H1 (cell line): ENCODE measurements around the gene NEURL1B. TPM values are rescaled to one million over a fixed set of nuclear protein-coding genes. Genes with fewer than 3 reads are reported as not detected.

Source experiments
- CTCF ChIA-PET: fragments of 300-600 bp; sonication (Branson Sonifier 250); formaldehyde crosslinking; loops from one replicate; lab custom pipeline; 2021; ENCODE audit not compliant: partially characterized antibody; lab: Charles Lee
- POLR2A ChIA-PET: fragments of 300-600 bp; sonication (Branson Sonifier 250); formaldehyde crosslinking; loops from one replicate; lab custom pipeline; 2021; ENCODE audit warnings: inconsistent platforms; ENCODE audit not compliant: partially characterized antibody; lab: Charles Lee
- DNase-seq, 2 experiments: peaks; one replicate each; pipeline versions ENCODE4 v3.0.0 to v3.0.0-alpha.2; 2010 to 2022; ENCODE audit warnings: low spot score in 2 of 2, low read depth in 1 of 2, mixed read lengths in 1 of 2
- FAIRE-seq: peaks from 2 replicates; lab custom pipeline; 2011; peaks lifted over from hg19 to GRCh38; lab: Jason Lieb, UNC
- H2AFZ ChIP-seq: 2 replicates; pipeline ENCODE4 v1.8.1; 2012; ENCODE audit warnings: low read length, inconsistent platforms
- H2AK5ac ChIP-seq: 2 replicates; pipeline ENCODE4 v1.6.1; 2013; ENCODE audit warnings: low read depth, low read length
- H2BK120ac ChIP-seq: replicated peaks from 2 replicates; pipeline ENCODE3; 2013; ENCODE audit warnings: low read depth, low read length, inconsistent platforms
- H2BK12ac ChIP-seq: 2 replicates; pipeline ENCODE4 v1.6.1; 2013; ENCODE audit warnings: low read depth, low read length
- H2BK15ac ChIP-seq: 2 replicates; pipeline ENCODE4 v1.6.1; 2013; ENCODE audit warnings: low read length
- H2BK20ac ChIP-seq: 2 replicates; pipeline ENCODE4 v1.6.1; 2013; ENCODE audit warnings: low read length
- H2BK5ac ChIP-seq: 2 replicates; pipeline ENCODE4 v1.6.1; 2013; ENCODE audit warnings: low read depth, low read length
- H3K14ac ChIP-seq: 2 replicates; pipeline ENCODE4 v1.6.1; 2013; ENCODE audit warnings: inconsistent platforms; ENCODE audit not compliant: insufficient read length
- H3K18ac ChIP-seq: 2 replicates; pipeline ENCODE4 v1.6.1; 2013; ENCODE audit warnings: low read length; ENCODE audit errors: extremely low read depth
- H3K23ac ChIP-seq: 2 replicates; pipeline ENCODE4 v1.6.1; 2013; ENCODE audit warnings: inconsistent platforms; ENCODE audit not compliant: insufficient read length
- H3K23me2 ChIP-seq: 2 replicates; pipeline ENCODE4 v1.6.1; 2013; ENCODE audit warnings: low read depth, low read length
- H3K27ac ChIP-seq: 2 replicates; pipeline ENCODE4 v1.6.1; 2011; ENCODE audit warnings: low read depth, low read length, inconsistent platforms
- H3K27me3 ChIP-seq, 4 experiments: replicated peaks in 1 of 4; 1 replicate in 1 of 4; 2 replicates in 3 of 4; pipeline versions ENCODE4 v1.6.1 to v1.8.1; 2011 to 2013; ENCODE audit warnings: low read length in 3 of 4, mild to moderate bottlenecking in 3 of 4, inconsistent platforms in 2 of 4, mixed read lengths in 2 of 4, moderate library complexity in 1 of 4; ENCODE audit not compliant: control insufficient read depth in 3 of 4, insufficient read depth in 3 of 4; ENCODE audit errors: extremely low read depth in 1 of 4
- H3K36me3 ChIP-seq, 4 experiments: 2 replicates each; pipeline versions ENCODE4 v1.6.1 to v1.8.1; 2011 to 2013; ENCODE audit warnings: mild to moderate bottlenecking in 4 of 4, low read length in 3 of 4, moderate library complexity in 2 of 4, control low read depth in 1 of 4, inconsistent platforms in 1 of 4; ENCODE audit not compliant: insufficient read depth in 4 of 4, control insufficient read depth in 2 of 4
- H3K4ac ChIP-seq: replicated peaks from 2 replicates; pipeline ENCODE3; 2013; ENCODE audit warnings: low read length, low read depth, mixed read lengths, inconsistent platforms; ENCODE audit not compliant: insufficient read length
- H3K4me1 ChIP-seq, 4 experiments: replicated peaks in 1 of 4; 1 replicate in 1 of 4; 2 replicates in 3 of 4; pipeline versions ENCODE4 v1.6.1 to v1.8.1; 2011 to 2013; ENCODE audit warnings: low read length in 3 of 4, inconsistent platforms in 2 of 4, mixed read lengths in 1 of 4; ENCODE audit not compliant: insufficient read depth in 4 of 4, control insufficient read depth in 3 of 4
- H3K4me2 ChIP-seq, 2 experiments: 2 replicates each; pipeline versions ENCODE4 v1.6.1 to v1.8.1; 2011 to 2013; ENCODE audit warnings: low read depth in 2 of 2, low read length in 2 of 2, control low read depth in 1 of 2, inconsistent platforms in 1 of 2, mild to moderate bottlenecking in 1 of 2; ENCODE audit not compliant: insufficient read depth in 1 of 2
- H3K4me3 ChIP-seq, 4 experiments: fragments of 200-600, 300-600 bp in 1 of 4; sonication (generic), shearing (Covaris generic), sonication (Bioruptor Twin) in 1 of 4; 2 replicates each; pipeline versions ENCODE4 v1.5.1 to v1.8.1; 2011 to 2016; ENCODE audit warnings: low read length in 4 of 4, low read depth in 3 of 4, control low read depth in 2 of 4, inconsistent platforms in 2 of 4, mild to moderate bottlenecking in 2 of 4, mixed read lengths in 1 of 4, moderate library complexity in 1 of 4; ENCODE audit not compliant: insufficient read depth in 2 of 4; ENCODE audit errors: extremely low read depth in 1 of 4
- H3K56ac ChIP-seq: replicated peaks from 2 replicates; pipeline ENCODE3; 2013; ENCODE audit warnings: low read depth, mild to moderate bottlenecking, mixed read lengths, low read length, inconsistent platforms; ENCODE audit not compliant: insufficient read length
- H3K79me1 ChIP-seq: 2 replicates; pipeline ENCODE4 v1.6.1; 2013; ENCODE audit warnings: low read depth, low read length, control low read depth
- H3K79me2 ChIP-seq, 2 experiments: 2 replicates each; pipeline versions ENCODE4 v1.6.1 to v1.8.1; 2012 to 2013; ENCODE audit warnings: low read length in 2 of 2, mild to moderate bottlenecking in 2 of 2, inconsistent platforms in 1 of 2; ENCODE audit not compliant: insufficient read depth in 2 of 2, control insufficient read depth in 1 of 2
- H3K9ac ChIP-seq, 4 experiments: replicated peaks in 1 of 4; 1 replicate in 1 of 4; 2 replicates in 3 of 4; pipeline versions ENCODE4 v1.6.1 to v1.8.1; 2011 to 2013; ENCODE audit warnings: low read depth in 3 of 4, low read length in 3 of 4, control low read depth in 2 of 4, mild to moderate bottlenecking in 2 of 4, moderate library complexity in 2 of 4, inconsistent platforms in 1 of 4; ENCODE audit errors: extremely low read depth in 1 of 4
- H3K9me3 ChIP-seq, 2 experiments: 2 replicates each; pipeline versions ENCODE4 v1.6.1 to v1.8.1; 2012 to 2013; ENCODE audit warnings: mild to moderate bottlenecking in 2 of 2, moderate library complexity in 2 of 2, control low read depth in 1 of 2, inconsistent platforms in 1 of 2, low read depth in 1 of 2, low read length in 1 of 2, mixed read lengths in 1 of 2; ENCODE audit not compliant: insufficient read depth in 2 of 2
- H4K20me1 ChIP-seq, 2 experiments: replicated peaks in 1 of 2; 2 replicates each; pipeline versions ENCODE3 to v1.8.1; 2011 to 2013; ENCODE audit warnings: inconsistent platforms in 2 of 2, low read length in 2 of 2, mild to moderate bottlenecking in 1 of 2; ENCODE audit not compliant: insufficient read depth in 2 of 2, control insufficient read depth in 1 of 2
- H4K5ac ChIP-seq: 2 replicates; pipeline ENCODE4 v1.6.1; 2013; ENCODE audit warnings: low read length, low read depth, mixed read lengths, inconsistent platforms; ENCODE audit not compliant: insufficient read length
- H4K8ac ChIP-seq: 2 replicates; pipeline ENCODE4 v1.8.0; 2013; ENCODE audit warnings: mild to moderate bottlenecking, moderate library complexity, low read length, inconsistent platforms; ENCODE audit not compliant: insufficient read depth; ENCODE audit errors: extremely low read depth
- H4K91ac ChIP-seq: replicated peaks from 2 replicates; pipeline ENCODE3; 2013; ENCODE audit warnings: low read length, mixed read lengths, inconsistent platforms; ENCODE audit not compliant: insufficient read length
- ASH2L ChIP-seq: fragments of 200-600, 300-600 bp; sonication (generic); IDR thresholded peaks from one replicate; pipeline ENCODE4 v1.7.1; 2017; ENCODE audit warnings: low read length
- CHD2 ChIP-seq: IDR thresholded peaks from 2 replicates; pipeline ENCODE4 v1.6.1; 2012; ENCODE audit warnings: low read length, improper control_type of control experiment
- CREB1 ChIP-seq: IDR thresholded peaks from 2 replicates; pipeline ENCODE4 v1.6.1; 2012; ENCODE audit warnings: inconsistent platforms
- EP300 ChIP-seq, 2 experiments: IDR thresholded peaks; 1 replicate in 1 of 2; 2 replicates in 1 of 2; pipeline ENCODE4 v1.6.1; 2011 to 2012; ENCODE audit warnings: low read depth in 2 of 2, low read length in 2 of 2, mild to moderate bottlenecking in 2 of 2, borderline replicate concordance in 1 of 2, inconsistent platforms in 1 of 2, moderate library complexity in 1 of 2
- WGBS, 2 experiments: shearing (Covaris generic) in 1 of 2; methylation state at CpG; one replicate each; pipeline versions ENCODE4 v1.1.6 to v1.1.7; 2013 to 2015; ENCODE audit warnings: low lambda C conversion rate in 2 of 2, mixed read lengths in 2 of 2, inconsistent platforms in 1 of 2, low coverage in 1 of 2, missing lambda C conversion rate in 1 of 2; ENCODE audit not compliant: insufficient replicate concordance in 2 of 2, insufficient coverage in 1 of 2, insufficient read length in 1 of 2; ENCODE audit errors: extremely low coverage in 1 of 2, missing lambda C conversion rate in 1 of 2; 5-methylcytosine and 5-hydroxymethylcytosine counted together
- polyA plus RNA-seq, 7 experiments: library from polyadenylated mRNA; depleted of rRNA in 3 of 7; stranded (reverse) in 5 of 7; unstranded in 2 of 7; fragments of >200 nt in 5 of 7; fragments of 200-250 nt in 2 of 7; gene quantifications; 1 replicate in 5 of 7; 2 replicates in 1 of 7; 4 replicates in 1 of 7; pipeline versions ENCODE4 v1.2.1 to v1.2.3, GENCODE V29; 2011 to 2013; ENCODE audit warnings: missing spikeins in 2 of 7, mixed read lengths in 2 of 7
- total RNA-seq: library from RNA; stranded (reverse); fragmentation: NEBNext Ultra II Directional; extraction: Animal tissue kit (Norgen Biotek cat#: 25700); gene quantifications from 2 replicates; pipeline ENCODE4 v1.2.1, GENCODE V29; 2021
- TF ChIP-seq, protein P1 (sequence below): IDR thresholded peaks from 2 replicates; pipeline ENCODE4 v1.6.1; 2012; ENCODE audit warnings: low read length, inconsistent platforms

NEURL1B gene
- total and polyA plus RNA-seq, 2 of the 8 experiments (the other 6 are each of a cell fraction or from before 2014, with no cell fraction given): 3.3 to 6.1 TPM

GRCh38 chr5:172699999-172700364 is 58.9 kb downstream of the NEURL1B start:
- Histone ChIP-seq H3K23ac (no peak overlapping the region), H4K91ac (no peak overlapping the region), H3K56ac (no peak overlapping the region), H4K20me1 (no peaks in the 10 kb centered on the region), H3K36me3 (no peaks in the 10 kb centered on the region), H3K4me1 (peaks cover 4 to 19% (median 11%) of the 10 kb centered on the region in 4 experiments), H4K8ac (no peak overlapping the region), H3K27ac (no peak overlapping the region), H2BK12ac (no peak overlapping the region), H4K5ac (no peak overlapping the region), H3K9ac (no peak overlapping the region), H2BK120ac (no peak overlapping the region), H2AK5ac (no peak overlapping the region), H3K18ac (peak overlapping the region; percentile 75), H3K4ac (no peak overlapping the region), H2AFZ (peak overlapping the region; percentile 99), H3K23me2 (peaks cover 4% of the 10 kb centered on the region; the same call in 1 of the 2 replicates), H3K4me2 (peak overlapping the region; percentile 72 to 85), H2BK20ac (no peak overlapping the region), H2BK15ac (no peak overlapping the region), H3K4me3 (peak overlapping the region; percentile 25 to 56 (median 38); a peak in 5 of 8 replicates), H3K27me3 (peaks cover 0 to 8% (median 1%) of the 10 kb centered on the region in 4 experiments; a peak in 4 of 7 replicates), H3K79me1 (no peaks in the 10 kb centered on the region), H3K9me3 (no peaks in the 10 kb centered on the region), H2BK5ac (no peak overlapping the region; the same call in 1 of the 2 replicates), H3K79me2 (no peaks in the 10 kb centered on the region), H3K14ac (no peak overlapping the region)
- POLR2A ChIA-PET: interaction anchor here (0.7 to 1.2 kb wide), 2 partner anchors 16 to 21 kb away, joined by 3 read pairs; no protein-coding TSS in a partner anchor
- 16% methylated on average over 6 of the region's 6 CpGs; no CpG with 5 or more reads in 1 of the 2 experiments for WGBS, 2 experiments
- DNase-seq: no peak
- CTCF ChIA-PET: interaction anchor here (0.5 to 11.9 kb wide), 18 partner anchors 9 to 780 kb away, joined by 3 to 176 read pairs (median 4); no protein-coding TSS in a partner anchor
- FAIRE-seq: no peak
- no peak for TF ChIP-seq CHD2
- TF ChIP-seq, protein P1, sequence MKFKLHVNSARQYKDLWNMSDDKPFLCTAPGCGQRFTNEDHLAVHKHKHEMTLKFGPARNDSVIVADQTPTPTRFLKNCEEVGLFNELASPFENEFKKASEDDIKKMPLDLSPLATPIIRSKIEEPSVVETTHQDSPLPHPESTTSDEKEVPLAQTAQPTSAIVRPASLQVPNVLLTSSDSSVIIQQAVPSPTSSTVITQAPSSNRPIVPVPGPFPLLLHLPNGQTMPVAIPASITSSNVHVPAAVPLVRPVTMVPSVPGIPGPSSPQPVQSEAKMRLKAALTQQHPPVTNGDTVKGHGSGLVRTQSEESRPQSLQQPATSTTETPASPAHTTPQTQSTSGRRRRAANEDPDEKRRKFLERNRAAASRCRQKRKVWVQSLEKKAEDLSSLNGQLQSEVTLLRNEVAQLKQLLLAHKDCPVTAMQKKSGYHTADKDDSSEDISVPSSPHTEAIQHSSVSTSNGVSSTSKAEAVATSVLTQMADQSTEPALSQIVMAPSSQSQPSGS: no peak
- no peak for TF ChIP-seq CREB1
- no peak for TF ChIP-seq ASH2L
- TF ChIP-seq EP300 (IDR thresholded peaks at IDR 0.05; ENCODE audit: borderline replicate concordance in 1 of 2, low read depth in 2 of 2, low read length in 2 of 2): no peak
